HL-60 (cell line): ENCODE data around the gene LCN2.

Source experiments
- GABPA ChIP-seq: IDR thresholded peaks from 2 replicates; pipeline ENCODE4 v1.6.1; 2012; ENCODE audit warnings: low read depth
- SPI1 ChIP-seq: IDR thresholded peaks from 2 replicates; pipeline ENCODE4 v1.6.1; 2012; ENCODE audit warnings: low read depth, mild to moderate bottlenecking, borderline replicate concordance
- TF ChIP-seq, protein P1 (sequence below): IDR thresholded peaks from one replicate; pipeline ENCODE4 v1.5.1; 2011; ENCODE audit warnings: low read length, control low read depth, inconsistent platforms; ENCODE audit not compliant: insufficient read depth
- TF ChIP-seq, protein P2 (sequence below): IDR thresholded peaks from 2 replicates; pipeline ENCODE4 v1.6.1; 2012; ENCODE audit warnings: low read depth; ENCODE audit not compliant: insufficient replicate concordance

DNA sequence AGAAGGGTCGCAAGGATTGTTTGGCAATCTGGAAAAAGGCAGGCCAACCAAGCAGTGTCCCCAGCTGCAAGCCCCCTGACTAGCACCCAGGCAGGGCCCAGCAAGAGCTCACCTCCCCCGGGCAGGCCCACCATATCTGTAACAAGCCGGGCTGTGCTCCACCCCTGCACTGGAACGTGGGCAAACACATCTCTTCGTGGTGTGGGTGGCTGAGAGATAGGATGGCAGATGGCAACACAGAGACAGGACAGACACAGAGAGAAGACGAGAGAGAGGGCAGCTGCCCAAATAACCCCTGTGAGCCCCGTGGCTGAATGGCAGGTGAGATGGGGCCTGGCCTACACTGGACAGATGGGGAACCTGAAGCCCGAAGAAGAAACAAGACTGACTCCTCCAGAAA, 20.2 kb downstream of the LCN2 start:
- TF ChIP-seq, protein P1, sequence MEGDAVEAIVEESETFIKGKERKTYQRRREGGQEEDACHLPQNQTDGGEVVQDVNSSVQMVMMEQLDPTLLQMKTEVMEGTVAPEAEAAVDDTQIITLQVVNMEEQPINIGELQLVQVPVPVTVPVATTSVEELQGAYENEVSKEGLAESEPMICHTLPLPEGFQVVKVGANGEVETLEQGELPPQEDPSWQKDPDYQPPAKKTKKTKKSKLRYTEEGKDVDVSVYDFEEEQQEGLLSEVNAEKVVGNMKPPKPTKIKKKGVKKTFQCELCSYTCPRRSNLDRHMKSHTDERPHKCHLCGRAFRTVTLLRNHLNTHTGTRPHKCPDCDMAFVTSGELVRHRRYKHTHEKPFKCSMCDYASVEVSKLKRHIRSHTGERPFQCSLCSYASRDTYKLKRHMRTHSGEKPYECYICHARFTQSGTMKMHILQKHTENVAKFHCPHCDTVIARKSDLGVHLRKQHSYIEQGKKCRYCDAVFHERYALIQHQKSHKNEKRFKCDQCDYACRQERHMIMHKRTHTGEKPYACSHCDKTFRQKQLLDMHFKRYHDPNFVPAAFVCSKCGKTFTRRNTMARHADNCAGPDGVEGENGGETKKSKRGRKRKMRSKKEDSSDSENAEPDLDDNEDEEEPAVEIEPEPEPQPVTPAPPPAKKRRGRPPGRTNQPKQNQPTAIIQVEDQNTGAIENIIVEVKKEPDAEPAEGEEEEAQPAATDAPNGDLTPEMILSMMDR, result no peak
- no peak for TF ChIP-seq GABPA
- TF ChIP-seq, protein P2, sequence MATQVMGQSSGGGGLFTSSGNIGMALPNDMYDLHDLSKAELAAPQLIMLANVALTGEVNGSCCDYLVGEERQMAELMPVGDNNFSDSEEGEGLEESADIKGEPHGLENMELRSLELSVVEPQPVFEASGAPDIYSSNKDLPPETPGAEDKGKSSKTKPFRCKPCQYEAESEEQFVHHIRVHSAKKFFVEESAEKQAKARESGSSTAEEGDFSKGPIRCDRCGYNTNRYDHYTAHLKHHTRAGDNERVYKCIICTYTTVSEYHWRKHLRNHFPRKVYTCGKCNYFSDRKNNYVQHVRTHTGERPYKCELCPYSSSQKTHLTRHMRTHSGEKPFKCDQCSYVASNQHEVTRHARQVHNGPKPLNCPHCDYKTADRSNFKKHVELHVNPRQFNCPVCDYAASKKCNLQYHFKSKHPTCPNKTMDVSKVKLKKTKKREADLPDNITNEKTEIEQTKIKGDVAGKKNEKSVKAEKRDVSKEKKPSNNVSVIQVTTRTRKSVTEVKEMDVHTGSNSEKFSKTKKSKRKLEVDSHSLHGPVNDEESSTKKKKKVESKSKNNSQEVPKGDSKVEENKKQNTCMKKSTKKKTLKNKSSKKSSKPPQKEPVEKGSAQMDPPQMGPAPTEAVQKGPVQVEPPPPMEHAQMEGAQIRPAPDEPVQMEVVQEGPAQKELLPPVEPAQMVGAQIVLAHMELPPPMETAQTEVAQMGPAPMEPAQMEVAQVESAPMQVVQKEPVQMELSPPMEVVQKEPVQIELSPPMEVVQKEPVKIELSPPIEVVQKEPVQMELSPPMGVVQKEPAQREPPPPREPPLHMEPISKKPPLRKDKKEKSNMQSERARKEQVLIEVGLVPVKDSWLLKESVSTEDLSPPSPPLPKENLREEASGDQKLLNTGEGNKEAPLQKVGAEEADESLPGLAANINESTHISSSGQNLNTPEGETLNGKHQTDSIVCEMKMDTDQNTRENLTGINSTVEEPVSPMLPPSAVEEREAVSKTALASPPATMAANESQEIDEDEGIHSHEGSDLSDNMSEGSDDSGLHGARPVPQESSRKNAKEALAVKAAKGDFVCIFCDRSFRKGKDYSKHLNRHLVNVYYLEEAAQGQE, result no peak
- TF ChIP-seq SPI1, result no peak
